Ovary (tissue), 3 donors: ENCODE results near the gene PKP1.

ENCODE experiments used
- CTCF ChIP-seq, 3 donors: fragments of 450-650 bp in 2 of 3; fragments of 200-600 bp in 1 of 3; IDR thresholded peaks; one replicate each; pipeline versions ENCODE4 v1.5.1 to v1.8.0; 2016 to 2022; ENCODE audit warnings: antibody characterized with exemption in 3 of 3, mild to moderate bottlenecking in 1 of 3
- EP300 ChIP-seq: sonication (generic); formaldehyde crosslinking; IDR thresholded peaks from one replicate; pipeline ENCODE4 v1.6.1; 2017; ENCODE audit warnings: antibody characterized with exemption
- donor health status: DM: no; HTN: no; CAD: no.

- TF ChIP-seq CTCF (IDR thresholded peaks at IDR 0.05) (no peak), EP300 (no peak)
Measured at GRCh38 chr1:201365251-201365650, 81.9 kb downstream of the PKP1 start.
